ENCODE results near the gene ZP1. TPM values are rescaled to one million over a fixed set of nuclear protein-coding genes. Genes with fewer than 3 reads are reported as not detected.

The ZP1 gene
- total RNA-seq, 1 experiment from 2014 or later: not detected

DNA sequence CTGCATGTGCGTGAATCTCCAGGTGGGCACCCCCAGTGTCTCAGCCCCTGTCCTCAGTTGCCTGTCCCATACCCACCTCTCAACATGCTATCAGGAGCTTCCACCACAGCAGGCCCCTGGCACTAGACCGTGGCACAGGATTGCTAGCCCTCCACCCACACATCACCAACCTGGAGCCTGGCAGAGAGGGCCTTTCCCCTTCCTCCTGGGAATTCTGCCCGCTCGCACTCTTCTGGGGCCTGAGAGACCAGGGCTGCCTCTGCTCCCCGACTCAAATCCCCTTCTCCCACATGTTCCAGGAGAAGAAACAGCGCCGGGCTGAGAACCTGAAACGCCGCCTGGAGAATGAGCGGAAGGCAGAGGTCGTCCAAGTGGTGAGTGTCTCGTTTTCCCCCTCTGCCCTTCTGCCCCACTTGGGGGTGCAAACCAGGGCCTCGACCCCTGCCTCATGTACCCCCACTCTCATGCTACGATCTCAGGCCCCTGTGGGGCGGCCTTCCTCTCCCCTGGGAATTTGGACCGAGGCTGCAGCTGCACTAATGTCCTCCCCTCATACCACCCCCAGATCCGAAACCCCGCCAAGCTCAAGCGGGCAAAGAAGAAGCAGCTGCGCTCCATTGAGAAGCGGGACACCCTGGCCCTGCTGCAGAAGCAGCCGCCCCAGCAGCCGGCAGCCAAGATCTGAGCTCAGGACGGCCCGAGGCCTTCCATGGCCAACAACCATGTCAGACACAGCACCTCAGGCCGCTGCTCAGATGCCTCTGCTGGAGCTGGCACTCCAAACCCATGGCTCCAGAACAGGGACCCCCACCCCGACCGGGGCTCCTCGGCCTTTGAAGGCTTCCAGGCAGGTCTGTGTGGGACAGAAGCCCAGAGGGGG, 17.5 kb upstream of the ZP1 start:
- Mint-ChIP-seq H3K9me3 (ENCODE audit: unreplicated experiment) (no peaks in the 10 kb centered on the region), H3K27me3 (ENCODE audit: insufficient read depth, unreplicated experiment) (no peaks in the 10 kb centered on the region), H3K36me3 (ENCODE audit: insufficient read depth, unreplicated experiment) (peaks cover 54% of the 10 kb centered on the region), H3K4me3 (ENCODE audit: unreplicated experiment) (no peak overlapping the region), H3K4me1 (ENCODE audit: low read depth, unreplicated experiment) (peaks cover 7% of the 10 kb centered on the region), H3K27ac (ENCODE audit: unreplicated experiment) (no peak overlapping the region)
- Histone ChIP-seq H3K4me3 (ENCODE audit: low read depth, low read length) (no peak overlapping the region), H3K36me3 (ENCODE audit: control insufficient read depth, insufficient read depth, low read length) (peaks cover 4% of the 10 kb centered on the region), H3K27me3 (replicated peaks; ENCODE audit: control insufficient read depth, insufficient read depth, low read length) (no peaks in the 10 kb centered on the region), H3K4me1 (peaks cover 19% of the 10 kb centered on the region), H3K9me3 (no peaks in the 10 kb centered on the region)
- POLR2A ChIA-PET: no interaction called here
- CTCF ChIA-PET: interaction anchor here (1.1 kb wide), 1 partner anchor 50 kb away, joined by 3 read pairs; no protein-coding TSS in a partner anchor
- no peak for TF ChIP-seq CTCF (IDR thresholded peaks at IDR 0.05; ENCODE audit: insufficient read depth in 1 of 2, low read depth in 1 of 2, low read length in 1 of 2, severe bottlenecking in 1 of 2, unreplicated experiment in 1 of 2)
- BruUV-seq (replicated peaks): no TSS peak
- DNase-seq: no peak
- intact Hi-C loops (cut with micrococcal nuclease; ENCODE audit: unreplicated experiment): no loop called here

GRCh38 chr11:60851327-60852104, 15.8 kb upstream of the ZP1 start:
- Histone ChIP-seq H3K27me3 (replicated peaks; ENCODE audit: control insufficient read depth, insufficient read depth, low read length) (no peaks in the 10 kb centered on the region), H3K36me3 (ENCODE audit: control insufficient read depth, insufficient read depth, low read length) (peaks cover 4% of the 10 kb centered on the region), H3K9me3 (no peaks in the 10 kb centered on the region), H3K4me1 (peaks cover 20% of the 10 kb centered on the region), H3K4me3 (ENCODE audit: low read depth, low read length) (no peak overlapping the region; the same call in 1 of the 2 replicates)
- ChIA-PET CTCF (interaction anchor here (1.1 to 1.8 kb wide), 6 partner anchors 9 to 76 kb away, joined by 3 to 16 read pairs (median 4); no protein-coding TSS in a partner anchor), POLR2A (no interaction called here)
- intact Hi-C loops (cut with micrococcal nuclease; ENCODE audit: unreplicated experiment): loop anchor here (1.0 kb wide), 1 partner anchor 8 kb away; no protein-coding TSS in a partner anchor
- H3K36me3 Mint-ChIP-seq (ENCODE audit: insufficient read depth, unreplicated experiment): peaks cover 44% of the 10 kb centered on the region
- BruUV-seq (replicated peaks): no TSS peak
- peaks cover 9% of the 10 kb centered on the region for H3K4me1 Mint-ChIP-seq (ENCODE audit: low read depth, unreplicated experiment)
- H3K27ac Mint-ChIP-seq (ENCODE audit: unreplicated experiment): peak overlapping the region; percentile 33
- DNase-seq: no peak
- TF ChIP-seq CTCF (IDR thresholded peaks at IDR 0.05; ENCODE audit: insufficient read depth in 1 of 2, low read depth in 1 of 2, low read length in 1 of 2, severe bottlenecking in 1 of 2, unreplicated experiment in 1 of 2): no peak
- no peaks in the 10 kb centered on the region for H3K9me3 Mint-ChIP-seq (ENCODE audit: unreplicated experiment)
- no peaks in the 10 kb centered on the region for H3K27me3 Mint-ChIP-seq (ENCODE audit: insufficient read depth, unreplicated experiment)
- H3K4me3 Mint-ChIP-seq (ENCODE audit: unreplicated experiment): peak overlapping the region; percentile 67
